Right lobe of liver (tissue), 6 donors: ENCODE results near the gene PITPNC1. TPM values are rescaled to one million over a fixed set of nuclear protein-coding genes. Genes with fewer than 3 reads are reported as not detected.

Experiments
- ATAC-seq, 4 donors: fragments of 200-7000 bp; cut with Tn5 transposase; one replicate each; pipeline ENCODE4 v1.9.1; 2020; ENCODE audit warnings: mild to moderate bottlenecking in 4 of 4, moderate library complexity in 4 of 4
- DNase-seq, 3 donors: peaks; one replicate each; pipeline ENCODE4 v3.0.0-alpha.2; 2020
- H3K27ac ChIP-seq, 3 donors: fragments of 200-600 bp; one replicate each; pipeline ENCODE4 v1.8.0; 2022
- H3K27me3 ChIP-seq, 2 donors: fragments of 200-600 bp; one replicate each; pipeline ENCODE4 v1.8.0; 2022
- H3K36me3 ChIP-seq, 4 donors: fragments of 200-600 bp; sonication (generic) in 1 of 4; one replicate each; pipeline versions ENCODE4 v1.5.1 to v1.8.0; 2017 to 2022; ENCODE audit warnings: control low read depth in 1 of 4
- H3K4me1 ChIP-seq, 4 donors: fragments of 200-600 bp; sonication (generic) in 1 of 4; one replicate each; pipeline versions ENCODE4 v1.5.1 to v1.8.0; 2017 to 2022; ENCODE audit warnings: control low read depth in 1 of 4
- H3K4me3 ChIP-seq, 3 donors: fragments of 200-600 bp; one replicate each; pipeline ENCODE4 v1.8.0; 2022
- H3K9me3 ChIP-seq, 4 donors: fragments of 200-600 bp; sonication (generic) in 1 of 4; one replicate each; pipeline versions ENCODE4 v1.5.1 to v1.8.0; 2017 to 2022; ENCODE audit warnings: control low read depth in 1 of 4
- POLR2A ChIP-seq: fragments of 450-650 bp; IDR thresholded peaks from one replicate; pipeline ENCODE4 v1.6.1; 2017; ENCODE audit warnings: antibody characterized with exemption, mild to moderate bottlenecking
- WGBS: methylation state at CpG from one replicate; pipeline ENCODE4 v1.1.6; 2018; ENCODE audit warnings: low coverage, low lambda C conversion rate; ENCODE audit not compliant: insufficient coverage; ENCODE audit errors: missing lambda C conversion rate; 5-methylcytosine and 5-hydroxymethylcytosine counted together
- intact Hi-C, 2 donors: fragments of 100-400 bp; cut with DNase I; formaldehyde crosslinking; loops; one replicate each; pipeline versions ENCODE4 v1.11.2 to v1.14.1; 2022
- total RNA-seq, 6 experiments: library from RNA; depleted of rRNA in 2 of 6; stranded (reverse); fragments of >200 nt in 2 of 6; fragmentation: NEBNext Ultra II Directional in 3 of 6; extraction: Animal tissue kit (Norgen Biotek cat#: 25700) in 3 of 6; gene quantifications; one replicate each; pipeline versions ENCODE4 v1.1.0 to v1.2.4, GENCODE V29; 2016 to 2023
- TF ChIP-seq, protein P1 (sequence below), 4 donors: fragments of 200-600 bp in 3 of 4; fragments of 450-650 bp in 1 of 4; IDR thresholded peaks; one replicate each; pipeline versions ENCODE4 v1.5.1 to v1.8.0; 2016 to 2022; ENCODE audit warnings: antibody characterized with exemption in 4 of 4, mild to moderate bottlenecking in 2 of 4
- donor health status: DM: no; HTN: yes; CAD: no.
- donor health status: DM: no; HTN: no; CAD: no.
- donor health status: DM: no; HTN: no; CAD: no.
- donor health status: DM: no; HTN: yes; CAD: no.
- donor health status: DM: no; HTN: yes; CAD: no.

PITPNC1 gene
- total RNA-seq, 6 experiments from 2014 or later = 4.7 to 13.0 (median 7.4) TPM

DNA sequence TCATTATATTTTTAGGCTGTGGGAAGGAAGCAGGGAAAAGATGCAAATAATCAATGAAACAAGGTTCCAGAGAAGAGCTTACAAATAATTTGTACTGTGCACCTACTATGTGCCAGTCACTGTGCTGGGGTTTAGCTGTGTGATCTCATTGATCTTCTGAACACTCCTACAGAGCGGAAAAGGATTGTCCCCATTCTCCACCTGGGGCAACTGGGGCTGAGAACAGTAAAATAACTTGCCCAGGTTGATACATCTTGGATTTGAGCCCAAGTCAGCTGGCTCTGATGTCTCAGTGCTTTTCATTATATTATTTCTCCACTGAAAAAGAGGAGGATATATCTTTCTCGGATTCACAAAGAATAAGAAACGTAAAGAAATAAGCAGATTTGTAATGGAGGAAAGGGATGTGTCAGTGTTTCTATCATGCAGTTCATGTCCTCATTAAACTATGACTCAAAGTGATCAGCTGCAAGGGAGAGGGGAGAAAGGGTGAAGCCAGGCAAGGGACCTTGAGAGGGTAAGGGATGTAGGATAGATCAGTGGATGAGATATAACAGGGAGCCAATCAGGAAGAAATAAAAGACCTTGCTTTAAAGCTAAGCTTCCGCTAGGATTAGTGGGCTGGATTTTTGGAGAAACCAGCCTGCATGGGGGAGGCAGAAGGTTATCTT, 197.0 kb downstream of the PITPNC1 start:
- no peak overlapping the region for H3K27ac ChIP-seq
- intact Hi-C loops = no loop called here
- TF ChIP-seq, protein P1, sequence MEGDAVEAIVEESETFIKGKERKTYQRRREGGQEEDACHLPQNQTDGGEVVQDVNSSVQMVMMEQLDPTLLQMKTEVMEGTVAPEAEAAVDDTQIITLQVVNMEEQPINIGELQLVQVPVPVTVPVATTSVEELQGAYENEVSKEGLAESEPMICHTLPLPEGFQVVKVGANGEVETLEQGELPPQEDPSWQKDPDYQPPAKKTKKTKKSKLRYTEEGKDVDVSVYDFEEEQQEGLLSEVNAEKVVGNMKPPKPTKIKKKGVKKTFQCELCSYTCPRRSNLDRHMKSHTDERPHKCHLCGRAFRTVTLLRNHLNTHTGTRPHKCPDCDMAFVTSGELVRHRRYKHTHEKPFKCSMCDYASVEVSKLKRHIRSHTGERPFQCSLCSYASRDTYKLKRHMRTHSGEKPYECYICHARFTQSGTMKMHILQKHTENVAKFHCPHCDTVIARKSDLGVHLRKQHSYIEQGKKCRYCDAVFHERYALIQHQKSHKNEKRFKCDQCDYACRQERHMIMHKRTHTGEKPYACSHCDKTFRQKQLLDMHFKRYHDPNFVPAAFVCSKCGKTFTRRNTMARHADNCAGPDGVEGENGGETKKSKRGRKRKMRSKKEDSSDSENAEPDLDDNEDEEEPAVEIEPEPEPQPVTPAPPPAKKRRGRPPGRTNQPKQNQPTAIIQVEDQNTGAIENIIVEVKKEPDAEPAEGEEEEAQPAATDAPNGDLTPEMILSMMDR (IDR thresholded peaks at IDR 0.05) = no peak
- TF ChIP-seq POLR2A = no peak
- DNase-seq = no peak
- H3K4me1 ChIP-seq = no peaks in the 10 kb centered on the region
- 95% methylated on average over 4 of the region's 4 CpGs for WGBS
- no peak overlapping the region for H3K4me3 ChIP-seq
- H3K27me3 ChIP-seq = no peaks in the 10 kb centered on the region
- H3K36me3 ChIP-seq = no peaks in the 10 kb centered on the region
- no peak for ATAC-seq
- no peaks in the 10 kb centered on the region for H3K9me3 ChIP-seq

DNA sequence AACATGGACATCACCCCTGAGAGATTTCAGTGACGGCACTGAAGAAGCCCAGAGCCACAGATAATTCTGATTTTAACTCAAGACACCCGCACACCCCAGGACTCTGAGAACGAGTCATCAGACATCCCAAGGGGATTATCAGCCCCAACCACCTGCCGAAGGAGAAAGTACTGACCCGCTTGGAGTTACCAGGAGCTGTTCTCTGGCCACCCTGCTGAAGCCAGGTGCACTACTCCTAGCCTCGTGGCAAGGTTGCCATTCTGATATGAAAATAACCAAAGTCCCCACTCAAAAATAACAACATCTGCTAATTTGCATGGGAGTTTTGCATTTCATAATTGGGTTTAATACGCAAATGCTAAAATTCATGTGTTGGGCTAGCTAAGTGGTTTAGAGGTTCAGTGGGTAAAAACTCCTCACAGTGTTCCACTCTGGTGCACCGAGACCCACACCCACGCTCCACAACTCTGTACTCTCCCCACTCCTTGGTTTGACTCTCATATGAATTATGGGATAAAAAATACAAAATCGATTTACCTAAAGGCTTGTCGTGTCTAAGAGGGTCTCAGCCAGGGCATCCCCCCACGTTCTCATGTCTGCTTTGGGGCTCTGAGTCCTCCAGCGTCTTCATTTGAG, 197.7 kb downstream of the PITPNC1 start:
- WGBS = 91% methylated on average over 9 of the region's 13 CpGs
- TF ChIP-seq POLR2A = no peak
- TF ChIP-seq, protein P1 (IDR thresholded peaks at IDR 0.05) = no peak
- Histone ChIP-seq H3K4me3 (no peak overlapping the region), H3K4me1 (no peaks in the 10 kb centered on the region), H3K36me3 (no peaks in the 10 kb centered on the region), H3K9me3 (no peaks in the 10 kb centered on the region), H3K27ac (no peak overlapping the region), H3K27me3 (no peaks in the 10 kb centered on the region)
- DNase-seq = no peak
- intact Hi-C loops = no loop called here
- no peak for ATAC-seq

DNA sequence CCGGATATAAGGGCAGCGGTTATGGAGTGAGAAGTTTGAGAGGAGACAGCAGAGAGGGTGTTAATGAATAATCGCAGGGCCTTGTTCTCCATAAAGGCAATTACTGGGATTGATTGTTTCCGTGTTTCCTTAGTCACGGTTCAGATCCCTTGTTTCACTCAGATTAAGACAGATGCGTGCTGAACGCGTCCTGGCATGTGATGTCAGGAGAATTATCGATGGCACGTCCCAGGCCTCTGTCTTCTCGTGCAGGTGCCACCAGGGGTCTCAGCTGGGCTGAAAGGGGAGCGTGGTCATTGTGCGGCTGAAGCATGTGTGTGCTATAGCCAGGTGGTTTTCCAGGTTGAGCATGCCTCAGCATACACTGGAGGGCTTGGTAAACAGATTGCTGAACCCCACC, 198.2 kb downstream of the PITPNC1 start:
- TF ChIP-seq POLR2A = no peak
- TF ChIP-seq, protein P1 (IDR thresholded peaks at IDR 0.05) = no peak
- H3K36me3 ChIP-seq = no peaks in the 10 kb centered on the region
- intact Hi-C loops = no loop called here
- 84% methylated on average over 11 of the region's 13 CpGs for WGBS
- H3K27me3 ChIP-seq = no peaks in the 10 kb centered on the region
- no peak overlapping the region for H3K27ac ChIP-seq
- no peaks in the 10 kb centered on the region for H3K4me1 ChIP-seq
- no peak overlapping the region for H3K4me3 ChIP-seq
- DNase-seq (no peak), ATAC-seq (no peak)
- no peaks in the 10 kb centered on the region for H3K9me3 ChIP-seq

DNA sequence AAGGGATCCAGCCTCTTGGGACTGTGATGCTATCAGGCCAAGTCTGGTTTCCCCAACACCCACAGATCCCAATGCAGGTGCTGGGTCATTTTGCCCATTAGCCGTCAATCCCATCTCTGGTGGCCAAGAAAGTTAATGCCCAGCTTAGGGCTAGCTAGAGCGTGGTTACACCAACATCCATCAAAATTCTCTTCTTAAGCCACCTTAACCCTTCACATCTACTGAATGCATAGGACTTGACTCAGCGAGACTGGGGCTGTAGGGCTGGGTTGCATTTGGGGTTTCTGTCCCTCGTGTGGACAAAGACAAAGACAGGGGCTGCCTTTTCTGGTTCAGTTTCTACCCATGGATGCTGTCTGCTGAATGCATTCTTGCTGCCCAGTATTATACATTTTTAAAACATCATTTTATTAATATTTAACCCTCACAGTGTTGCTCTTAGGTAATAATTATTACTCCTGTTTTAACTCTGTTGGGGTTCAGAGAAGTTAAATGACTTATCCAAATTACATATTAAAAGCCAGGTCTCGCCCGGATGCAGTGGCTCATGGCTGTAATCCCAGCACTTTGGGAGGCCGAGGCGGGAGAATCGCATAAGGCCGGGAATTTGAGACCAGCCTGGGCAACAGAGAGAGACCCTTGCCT, 199.5 kb downstream of the PITPNC1 start:
- no peaks in the 10 kb centered on the region for H3K27me3 ChIP-seq
- intact Hi-C loops = no loop called here
- H3K4me1 ChIP-seq = no peaks in the 10 kb centered on the region
- no peak overlapping the region for H3K27ac ChIP-seq
- no peak for TF ChIP-seq POLR2A
- TF ChIP-seq, protein P1 (IDR thresholded peaks at IDR 0.05) = no peak
- H3K9me3 ChIP-seq = no peaks in the 10 kb centered on the region
- DNase-seq (no peak), ATAC-seq (no peak)
- no peaks in the 10 kb centered on the region for H3K36me3 ChIP-seq
- H3K4me3 ChIP-seq = no peak overlapping the region
- WGBS = 92% methylated on average over 9 of the region's 10 CpGs
